BLaER1 treated with 17β-estradiol and CSF1 and Interleukin-3, amounts not matched to agents 10 nM and 100 nM (cell line): ENCODE measurements around the gene FOXP1.

Source experiments
- H3K27ac ChIP-seq, 11 experiments: shearing (Covaris generic); formaldehyde crosslinking; 2 replicates each; pipeline ENCODE4 v1.8.1; 2022
- H3K27me3 ChIP-seq, 11 experiments: shearing (Covaris generic); formaldehyde crosslinking; 2 replicates each; pipeline ENCODE4 v1.8.1; 2022
- H3K36me3 ChIP-seq, 11 experiments: shearing (Covaris generic); formaldehyde crosslinking; 2 replicates each; pipeline ENCODE4 v1.8.1; 2022
- H3K4me1 ChIP-seq, 10 experiments: shearing (Covaris generic); formaldehyde crosslinking; 2 replicates each; pipeline ENCODE4 v1.8.1; 2022
- H3K4me2 ChIP-seq, 11 experiments: shearing (Covaris generic); formaldehyde crosslinking; 2 replicates each; pipeline ENCODE4 v1.8.1; 2022
- H3K4me3 ChIP-seq, 10 experiments: shearing (Covaris generic); formaldehyde crosslinking; 2 replicates each; pipeline ENCODE4 v1.8.1; 2022
- H3K9ac ChIP-seq, 11 experiments: shearing (Covaris generic); formaldehyde crosslinking; 2 replicates each; pipeline ENCODE4 v1.8.1; 2022
- H3K9me3 ChIP-seq, 11 experiments: shearing (Covaris generic); formaldehyde crosslinking; replicated peaks in 1 of 11; 2 replicates each; pipeline ENCODE4 v1.8.1; 2022
- H4K20me1 ChIP-seq, 11 experiments: shearing (Covaris generic); formaldehyde crosslinking; 2 replicates each; pipeline ENCODE4 v1.8.1; 2022
- Cebpa-rat ChIP-seq, 11 experiments: shearing (Covaris generic); IDR thresholded peaks; 2 replicates each; pipeline ENCODE4 v1.8.1; 2022

FOXP1 gene

DNA sequence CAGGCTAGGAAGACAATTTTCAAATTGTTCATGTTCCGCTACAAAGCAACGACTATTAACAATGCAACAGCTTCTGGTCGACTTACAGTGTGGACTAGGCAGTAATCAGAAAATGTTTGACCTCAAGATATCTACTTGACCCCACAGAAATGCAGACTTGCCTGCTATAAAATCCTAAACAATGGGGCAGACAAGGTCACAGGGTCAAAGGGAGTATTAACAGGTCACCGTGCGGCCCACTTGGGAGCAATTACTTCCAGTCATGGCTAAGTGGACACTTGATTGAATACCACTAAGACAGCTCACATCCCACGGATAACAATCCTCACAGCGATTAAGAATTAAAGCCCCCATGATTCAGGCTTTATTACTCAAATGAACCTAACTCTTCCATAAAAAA, 58.9 kb downstream of the FOXP1 start:
- Histone ChIP-seq H3K36me3 (no peaks in the 10 kb centered on the region), H3K9ac (no peak overlapping the region), H3K4me3 (no peak overlapping the region), H3K27me3 (no peaks in the 10 kb centered on the region), H3K4me1 (peaks cover 0 to 7% (median 0%) of the 10 kb centered on the region in 10 experiments; a peak in 5 of 20 replicates), H3K9me3 (no peaks in the 10 kb centered on the region), H3K27ac (no peak overlapping the region), H4K20me1 (no peaks in the 10 kb centered on the region), H3K4me2 (no peak overlapping the region)
- TF ChIP-seq Cebpa-rat (IDR thresholded peaks at IDR 0.05): no peak

GRCh38 chr3:71523628-71524027, 59.9 kb downstream of the FOXP1 start:
- no peak overlapping the region for H3K9ac ChIP-seq
- no peaks in the 10 kb centered on the region for H3K36me3 ChIP-seq
- no peak for TF ChIP-seq Cebpa-rat (IDR thresholded peaks at IDR 0.05)
- H3K4me1 ChIP-seq: peaks cover 0 to 7% (median 0%) of the 10 kb centered on the region in 10 experiments; a peak in 5 of 20 replicates
- H3K9me3 ChIP-seq: no peaks in the 10 kb centered on the region
- H3K4me2 ChIP-seq: no peak overlapping the region
- no peaks in the 10 kb centered on the region for H4K20me1 ChIP-seq
- H3K4me3 ChIP-seq: no peak overlapping the region
- no peak overlapping the region for H3K27ac ChIP-seq
- H3K27me3 ChIP-seq: no peaks in the 10 kb centered on the region

DNA sequence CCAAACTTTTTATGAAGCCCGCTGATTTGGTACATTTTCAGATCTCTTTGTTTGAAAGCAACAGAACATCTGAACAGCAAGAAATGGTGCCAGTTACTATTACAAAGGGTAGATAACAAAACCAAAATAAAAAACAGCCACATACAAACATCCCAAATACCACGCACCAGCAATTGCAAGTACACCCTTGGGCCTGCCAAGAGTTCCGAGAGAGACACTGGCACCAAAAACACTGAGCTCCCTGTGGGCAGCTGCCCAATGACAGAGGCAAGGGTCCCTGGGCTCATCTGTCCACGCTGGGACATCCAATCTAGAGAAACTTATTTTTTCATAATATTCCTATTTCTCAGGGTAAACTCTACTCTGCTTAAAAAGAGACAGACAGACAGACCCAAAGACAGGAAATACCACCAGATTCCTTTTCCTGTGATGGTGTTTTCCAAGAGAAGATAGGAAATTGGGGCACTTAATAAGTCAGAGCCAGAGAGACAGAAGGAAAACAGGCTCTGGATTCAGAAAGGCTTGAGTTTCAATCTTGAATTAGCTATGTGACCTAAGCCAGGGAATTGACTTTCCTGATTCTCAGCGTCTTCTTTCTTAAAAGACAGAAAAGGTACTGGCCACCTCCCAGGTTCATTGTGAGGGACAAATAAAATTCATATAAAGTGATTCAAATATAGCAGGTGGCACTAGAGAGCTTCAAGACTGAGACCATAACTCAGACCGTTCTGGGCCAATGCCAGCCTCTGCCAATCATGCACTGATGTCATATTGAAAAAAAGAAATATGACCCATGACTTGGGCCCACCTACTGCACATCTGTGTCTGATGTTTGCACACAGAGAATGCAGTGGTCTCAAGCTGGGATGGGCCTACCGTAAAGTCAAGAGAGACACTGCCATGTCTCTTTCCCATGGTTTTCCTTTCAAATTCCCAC, 61.3 kb downstream of the FOXP1 start:
- Histone ChIP-seq H3K4me2 (no peak overlapping the region), H3K36me3 (no peaks in the 10 kb centered on the region), H3K9me3 (no peaks in the 10 kb centered on the region), H3K27me3 (no peaks in the 10 kb centered on the region), H4K20me1 (no peaks in the 10 kb centered on the region), H3K27ac (no peak overlapping the region), H3K4me3 (no peak overlapping the region), H3K9ac (no peak overlapping the region), H3K4me1 (peaks cover 0 to 7% (median 0%) of the 10 kb centered on the region in 10 experiments; a peak in 5 of 20 replicates)
- TF ChIP-seq Cebpa-rat (IDR thresholded peaks at IDR 0.05): no peak

- Histone ChIP-seq H3K9me3 (no peaks in the 10 kb centered on the region), H3K27ac (no peak overlapping the region), H3K9ac (no peak overlapping the region), H3K27me3 (no peaks in the 10 kb centered on the region), H3K4me3 (no peak overlapping the region), H4K20me1 (no peaks in the 10 kb centered on the region), H3K4me2 (no peak overlapping the region), H3K4me1 (peaks cover 0 to 7% (median 0%) of the 10 kb centered on the region in 10 experiments; a peak in 5 of 20 replicates), H3K36me3 (no peaks in the 10 kb centered on the region)
- no peak for TF ChIP-seq Cebpa-rat (IDR thresholded peaks at IDR 0.05)
Observed at GRCh38 chr3:71521021-71521352, 62.5 kb downstream of the FOXP1 start.

DNA sequence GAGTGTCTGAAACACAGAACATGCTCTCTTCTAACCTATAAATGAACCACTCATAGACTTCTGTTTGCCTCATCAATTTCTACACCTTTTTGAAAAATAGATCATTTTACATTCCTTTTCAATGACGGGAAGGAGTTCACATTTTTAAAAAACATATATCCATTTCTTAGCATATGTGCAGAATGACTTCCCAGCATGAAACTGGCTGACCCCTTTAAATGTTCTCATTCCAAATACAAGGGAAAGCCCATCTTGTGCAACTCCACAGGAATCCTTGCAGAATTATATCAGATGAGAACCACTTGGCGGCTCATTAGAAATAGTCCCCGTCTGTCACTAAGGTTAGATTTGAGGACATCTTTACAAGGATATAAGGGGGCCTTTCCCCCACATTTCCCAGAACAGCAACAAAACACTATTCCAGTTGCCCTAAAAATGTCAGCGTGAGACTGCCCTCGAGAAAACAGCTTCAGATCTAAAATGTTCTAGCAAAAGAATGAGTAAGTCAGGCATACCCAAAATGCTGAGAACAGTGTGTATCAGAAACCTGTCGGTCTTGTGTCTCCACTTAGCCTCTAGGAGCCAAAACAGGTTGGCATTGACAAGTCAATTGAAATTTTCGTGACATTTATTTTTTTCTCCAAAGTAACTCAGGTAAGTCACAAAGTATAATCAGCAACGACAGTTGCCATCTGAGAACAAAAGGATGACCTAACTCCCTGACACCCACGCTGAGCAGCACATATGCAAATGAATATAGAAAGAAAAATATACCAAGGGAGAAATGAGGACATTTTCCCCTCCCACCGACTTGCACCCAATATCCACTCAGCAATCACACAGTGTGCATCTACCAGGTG, 63.1 kb downstream of the FOXP1 start:
- Histone ChIP-seq H3K27ac (no peak overlapping the region), H3K4me1 (peaks cover 0 to 4% (median 0%) of the 10 kb centered on the region in 10 experiments; a peak in 5 of 20 replicates), H3K4me3 (no peak overlapping the region), H3K9ac (no peak overlapping the region), H4K20me1 (no peaks in the 10 kb centered on the region), H3K4me2 (no peak overlapping the region), H3K27me3 (no peaks in the 10 kb centered on the region), H3K36me3 (no peaks in the 10 kb centered on the region), H3K9me3 (no peaks in the 10 kb centered on the region)
- TF ChIP-seq Cebpa-rat (IDR thresholded peaks at IDR 0.05): no peak

GRCh38 chr3:71518089-71518488, 65.4 kb downstream of the FOXP1 start:
- Histone ChIP-seq H3K9ac (no peak overlapping the region), H3K36me3 (no peaks in the 10 kb centered on the region), H3K4me1 (0 out of 20 replicates have a peak, but pooled peaks cover 0 to under 1% (median 0%) of the 10 kb centered on the region in 10 experiments), H3K9me3 (peaks cover 0 to 11% (median 7%) of the 10 kb centered on the region in 11 experiments; a peak in 12 of 22 replicates), H4K20me1 (no peaks in the 10 kb centered on the region), H3K4me3 (no peak overlapping the region), H3K27me3 (no peaks in the 10 kb centered on the region), H3K27ac (no peak overlapping the region), H3K4me2 (no peak overlapping the region)
- TF ChIP-seq Cebpa-rat (IDR thresholded peaks at IDR 0.05): no peak

GRCh38 chr3:71517271-71517791, 66.2 kb downstream of the FOXP1 start:
- H3K36me3 ChIP-seq: no peaks in the 10 kb centered on the region
- no peak overlapping the region for H3K27ac ChIP-seq
- TF ChIP-seq Cebpa-rat (IDR thresholded peaks at IDR 0.05): no peak
- peaks cover 0 to 14% (median 7%) of the 10 kb centered on the region in 11 experiments; a peak in 12 of 22 replicates for H3K9me3 ChIP-seq
- no peak overlapping the region for H3K4me3 ChIP-seq
- H3K9ac ChIP-seq: no peak overlapping the region
- no peaks in the 10 kb centered on the region for H4K20me1 ChIP-seq
- H3K4me2 ChIP-seq: no peak overlapping the region
- 0 out of 20 replicates have a peak, but pooled peaks cover 0 to 6% (median 0%) of the 10 kb centered on the region in 10 experiments for H3K4me1 ChIP-seq
- H3K27me3 ChIP-seq: no peaks in the 10 kb centered on the region

DNA sequence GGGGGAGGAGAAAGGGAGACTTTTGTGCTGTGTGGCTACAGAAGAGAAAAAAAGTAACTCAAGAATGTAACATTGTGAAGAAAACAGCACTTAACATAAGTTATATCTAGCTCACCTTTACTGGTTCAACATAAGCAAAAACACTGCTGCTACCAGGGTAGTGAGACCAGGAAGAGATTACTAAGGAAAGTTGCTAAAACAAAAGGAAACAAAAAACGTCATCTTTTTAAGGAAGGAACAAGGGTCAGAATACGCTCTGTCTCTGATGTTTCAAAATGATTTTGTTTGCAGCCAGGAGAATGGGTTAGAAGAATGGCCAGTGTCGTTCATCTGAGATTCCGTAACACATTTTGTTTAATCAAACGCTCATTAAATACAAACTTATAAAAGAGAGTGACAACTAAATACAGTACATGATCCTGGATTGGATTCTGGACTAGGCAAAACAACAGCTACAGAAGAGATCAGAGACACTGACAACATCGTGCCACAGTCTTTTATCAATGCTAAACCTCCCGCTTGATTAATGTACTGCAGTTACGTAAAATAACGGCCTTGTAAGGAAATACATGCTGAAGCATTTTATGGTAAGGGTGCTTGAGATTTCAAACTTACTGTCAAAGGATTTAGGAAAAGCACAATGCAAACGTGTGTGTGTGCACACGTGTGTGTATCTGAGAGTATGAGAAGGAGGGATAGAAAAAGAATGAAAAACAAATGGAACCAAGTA, 67.7 kb downstream of the FOXP1 start:
- no peaks in the 10 kb centered on the region for H3K27me3 ChIP-seq
- H4K20me1 ChIP-seq: no peaks in the 10 kb centered on the region
- no peak for TF ChIP-seq Cebpa-rat (IDR thresholded peaks at IDR 0.05)
- H3K36me3 ChIP-seq: no peaks in the 10 kb centered on the region
- H3K27ac ChIP-seq: no peak overlapping the region
- H3K4me3 ChIP-seq: no peak overlapping the region
- H3K9ac ChIP-seq: no peak overlapping the region
- no peak overlapping the region for H3K4me2 ChIP-seq
- H3K9me3 ChIP-seq: peaks cover 0 to 14% (median 7%) of the 10 kb centered on the region in 11 experiments; a peak in 12 of 22 replicates
- H3K4me1 ChIP-seq: 0 out of 20 replicates have a peak, but pooled peaks cover 0 to 6% (median 0%) of the 10 kb centered on the region in 10 experiments
